OCI-LY1 (cell line): ENCODE measurements around the gene WNK4.

ENCODE experiments used
- EZH2 ChIP-seq: fragments of 200-600 bp; sonication (generic), shearing (Covaris generic); IDR thresholded peaks from 2 replicates; pipeline ENCODE4 v1.8.0; 2017; ENCODE audit warnings: borderline replicate concordance, mixed run types, mild to moderate bottlenecking, antibody characterized with exemption, low read length, moderate library complexity, mixed read lengths
- TF ChIP-seq, protein P1 (sequence below): fragments of 200-600 bp; sonication (generic), shearing (Covaris generic); IDR thresholded peaks from 2 replicates; pipeline ENCODE4 v1.5.1; 2017; ENCODE audit warnings: mild to moderate bottlenecking, antibody characterized with exemption, low read length, moderate library complexity, mixed read lengths

DNA sequence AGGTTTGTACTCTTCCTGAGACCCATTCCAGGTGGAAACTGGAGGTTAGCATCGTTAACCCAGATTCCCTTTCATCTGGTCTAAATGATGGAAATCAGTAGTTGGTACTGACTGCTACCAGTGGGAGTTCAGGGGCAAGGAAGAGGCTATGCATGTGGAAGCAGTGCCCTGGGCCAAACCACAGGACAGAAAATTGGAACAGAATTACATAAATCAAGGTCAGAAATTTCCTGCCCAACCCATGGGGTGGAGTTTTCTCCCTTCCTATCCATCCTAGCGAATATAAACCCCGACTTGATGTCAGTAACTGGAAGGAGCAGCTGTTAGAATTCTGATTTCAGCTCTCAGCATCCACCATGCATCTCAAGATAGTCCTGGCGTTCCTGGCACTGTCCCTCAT, 63.9 kb downstream of the WNK4 start, which contains the start of gene AOC2:
- TF ChIP-seq, protein P1, sequence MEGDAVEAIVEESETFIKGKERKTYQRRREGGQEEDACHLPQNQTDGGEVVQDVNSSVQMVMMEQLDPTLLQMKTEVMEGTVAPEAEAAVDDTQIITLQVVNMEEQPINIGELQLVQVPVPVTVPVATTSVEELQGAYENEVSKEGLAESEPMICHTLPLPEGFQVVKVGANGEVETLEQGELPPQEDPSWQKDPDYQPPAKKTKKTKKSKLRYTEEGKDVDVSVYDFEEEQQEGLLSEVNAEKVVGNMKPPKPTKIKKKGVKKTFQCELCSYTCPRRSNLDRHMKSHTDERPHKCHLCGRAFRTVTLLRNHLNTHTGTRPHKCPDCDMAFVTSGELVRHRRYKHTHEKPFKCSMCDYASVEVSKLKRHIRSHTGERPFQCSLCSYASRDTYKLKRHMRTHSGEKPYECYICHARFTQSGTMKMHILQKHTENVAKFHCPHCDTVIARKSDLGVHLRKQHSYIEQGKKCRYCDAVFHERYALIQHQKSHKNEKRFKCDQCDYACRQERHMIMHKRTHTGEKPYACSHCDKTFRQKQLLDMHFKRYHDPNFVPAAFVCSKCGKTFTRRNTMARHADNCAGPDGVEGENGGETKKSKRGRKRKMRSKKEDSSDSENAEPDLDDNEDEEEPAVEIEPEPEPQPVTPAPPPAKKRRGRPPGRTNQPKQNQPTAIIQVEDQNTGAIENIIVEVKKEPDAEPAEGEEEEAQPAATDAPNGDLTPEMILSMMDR: no peak
- TF ChIP-seq EZH2: no peak
